Right lobe of liver (tissue), 4 donors: ENCODE measurements around the gene TMEM80.
"Not testable (repeated sequence)": the region's sequence is repeated elsewhere in the genome, so short reads cannot be mapped to it uniquely, and the experiment has no call there.

Experiments used
- POLR2A ChIP-seq: fragments of 450-650 bp; IDR thresholded peaks from one replicate; pipeline ENCODE4 v1.6.1; 2017; ENCODE audit warnings: antibody characterized with exemption, mild to moderate bottlenecking
- TF ChIP-seq, protein P1 (sequence below), 4 donors: fragments of 200-600 bp in 3 of 4; fragments of 450-650 bp in 1 of 4; IDR thresholded peaks; one replicate each; pipeline versions ENCODE4 v1.5.1 to v1.8.0; 2016 to 2022; ENCODE audit warnings: antibody characterized with exemption in 4 of 4, mild to moderate bottlenecking in 2 of 4
- donor health status: DM: no; HTN: no; CAD: no.
- donor health status: DM: no; HTN: no; CAD: no.
- donor health status: DM: no; HTN: yes; CAD: no.

DNA sequence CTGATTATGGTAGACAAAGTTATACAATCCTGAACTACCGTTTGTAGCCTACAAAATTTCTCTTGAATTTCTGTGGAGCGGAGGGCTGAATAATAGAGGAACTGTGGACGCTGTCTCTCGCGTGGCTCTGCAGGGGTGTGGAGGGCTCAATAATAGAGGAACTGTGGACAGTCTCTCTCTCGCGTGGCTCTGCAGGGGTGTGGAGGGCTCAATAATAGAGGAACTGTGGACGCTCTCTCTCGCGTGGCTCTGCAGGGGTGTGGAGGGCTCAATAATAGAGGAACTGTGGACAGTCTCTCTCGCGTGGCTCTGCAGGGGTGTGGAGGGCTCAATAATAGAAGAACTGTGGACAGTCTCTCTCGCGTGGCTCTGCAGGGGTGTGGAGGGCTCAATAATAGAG, 42.5 kb upstream of the TMEM80 start:
- TF ChIP-seq, protein P1, sequence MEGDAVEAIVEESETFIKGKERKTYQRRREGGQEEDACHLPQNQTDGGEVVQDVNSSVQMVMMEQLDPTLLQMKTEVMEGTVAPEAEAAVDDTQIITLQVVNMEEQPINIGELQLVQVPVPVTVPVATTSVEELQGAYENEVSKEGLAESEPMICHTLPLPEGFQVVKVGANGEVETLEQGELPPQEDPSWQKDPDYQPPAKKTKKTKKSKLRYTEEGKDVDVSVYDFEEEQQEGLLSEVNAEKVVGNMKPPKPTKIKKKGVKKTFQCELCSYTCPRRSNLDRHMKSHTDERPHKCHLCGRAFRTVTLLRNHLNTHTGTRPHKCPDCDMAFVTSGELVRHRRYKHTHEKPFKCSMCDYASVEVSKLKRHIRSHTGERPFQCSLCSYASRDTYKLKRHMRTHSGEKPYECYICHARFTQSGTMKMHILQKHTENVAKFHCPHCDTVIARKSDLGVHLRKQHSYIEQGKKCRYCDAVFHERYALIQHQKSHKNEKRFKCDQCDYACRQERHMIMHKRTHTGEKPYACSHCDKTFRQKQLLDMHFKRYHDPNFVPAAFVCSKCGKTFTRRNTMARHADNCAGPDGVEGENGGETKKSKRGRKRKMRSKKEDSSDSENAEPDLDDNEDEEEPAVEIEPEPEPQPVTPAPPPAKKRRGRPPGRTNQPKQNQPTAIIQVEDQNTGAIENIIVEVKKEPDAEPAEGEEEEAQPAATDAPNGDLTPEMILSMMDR (IDR thresholded peaks at IDR 0.05): not testable (repeated sequence)
- not testable (repeated sequence) for TF ChIP-seq POLR2A
